B cell (primary cell): Measurements from ENCODE around the gene TOGARAM2. TPM values are rescaled to one million over a fixed set of nuclear protein-coding genes. Genes with fewer than 3 reads are reported as not detected.

Source experiments
- ATAC-seq: fragments of 200-7000 bp; cut with Tn5 transposase; one replicate; pipeline ENCODE4 v1.10.0; 2021; ENCODE audit warnings: low read depth, mild to moderate bottlenecking, moderate number of reproducible peaks, moderate library complexity
- CTCF ChIA-PET: fragments of 350-600 bp; sonication (Branson Sonifier 250); formaldehyde crosslinking; loops from one replicate; lab custom pipeline; 2021; ENCODE audit warnings: antibody characterized with exemption, inconsistent platforms; lab: Charles Lee
- POLR2A ChIA-PET: fragments of 350-600 bp; sonication (Branson Sonifier 250); formaldehyde crosslinking; loops from one replicate; lab custom pipeline; 2021; ENCODE audit warnings: antibody characterized with exemption; lab: Charles Lee
- DNase-seq: peaks from one replicate; pipeline ENCODE4 v3.0.0; 2013
- H2AFZ ChIP-seq: 2 replicates; pipeline ENCODE4 v1.6.1; 2012; ENCODE audit warnings: mild to moderate bottlenecking, low read depth, low read length; ENCODE audit not compliant: insufficient read depth, poor library complexity, severe bottlenecking
- H3K27ac ChIP-seq, 2 donors: 1 replicate in 1 of 2; 2 replicates in 1 of 2; pipeline ENCODE4 v1.5.1; 2012 to 2013; ENCODE audit warnings: low read length in 2 of 2, mild to moderate bottlenecking in 2 of 2, moderate library complexity in 1 of 2
- H3K27me3 ChIP-seq, 4 experiments: fragments of 200-600 bp in 1 of 4; sonication (generic) in 1 of 4; replicated peaks in 1 of 4; 1 replicate in 2 of 4; 2 replicates in 2 of 4; pipeline versions ENCODE4 v1.6.1 to v1.7.0; 2013 to 2016; ENCODE audit warnings: low read length in 3 of 4, mild to moderate bottlenecking in 2 of 4, mixed read lengths in 1 of 4, moderate library complexity in 1 of 4; ENCODE audit not compliant: insufficient read depth in 4 of 4, control insufficient read depth in 3 of 4; ENCODE audit errors: control extremely low read depth in 1 of 4
- H3K36me3 ChIP-seq, 2 experiments: replicated peaks in 1 of 2; 1 replicate in 1 of 2; 2 replicates in 1 of 2; pipeline versions ENCODE4 v1.6.1 to v1.7.1; 2013; ENCODE audit warnings: low read length in 1 of 2; ENCODE audit not compliant: insufficient read depth in 2 of 2, control insufficient read depth in 1 of 2; ENCODE audit errors: control extremely low read depth in 1 of 2, extremely low read depth in 1 of 2
- H3K4me1 ChIP-seq, 2 donors: fragments of 200-600 bp in 1 of 2; sonication (generic) in 1 of 2; 1 replicate in 1 of 2; 2 replicates in 1 of 2; pipeline versions ENCODE4 v1.5.1 to v1.6.1; 2013 to 2017; ENCODE audit warnings: low read length in 2 of 2; ENCODE audit not compliant: control insufficient read depth in 2 of 2, insufficient read depth in 2 of 2
- H3K4me2 ChIP-seq: replicated peaks from 2 replicates; pipeline ENCODE3; 2012; ENCODE audit warnings: mild to moderate bottlenecking, low read depth, low read length; ENCODE audit not compliant: poor library complexity, severe bottlenecking
- H3K4me3 ChIP-seq, 5 experiments: fragments of 200-600 bp in 1 of 5; sonication (generic) in 1 of 5; 1 replicate in 3 of 5; 2 replicates in 2 of 5; pipeline versions ENCODE4 v1.5.1 to v1.7.0; 2011 to 2016; ENCODE audit warnings: low read length in 4 of 5, mild to moderate bottlenecking in 4 of 5, low read depth in 2 of 5, control low read depth in 1 of 5, moderate library complexity in 1 of 5; ENCODE audit not compliant: insufficient read depth in 1 of 5; ENCODE audit errors: control extremely low read depth in 1 of 5, extremely low read depth in 1 of 5
- H3K79me2 ChIP-seq: fragments of 200-600 bp; sonication (generic); one replicate; pipeline ENCODE4 v1.6.0; 2016; ENCODE audit warnings: low read length; ENCODE audit not compliant: control insufficient read depth, insufficient read depth
- H3K9ac ChIP-seq: fragments of 200-600 bp; sonication (generic); 2 replicates; pipeline ENCODE4 v1.6.1; 2017; ENCODE audit warnings: mild to moderate bottlenecking, low read length, moderate library complexity
- H3K9me3 ChIP-seq, 3 donors: one replicate each; pipeline versions ENCODE4 v1.6.1 to v1.7.1; 2013; ENCODE audit warnings: low read length in 2 of 3; ENCODE audit not compliant: control insufficient read depth in 2 of 3, insufficient read depth in 1 of 3; ENCODE audit errors: control extremely low read depth in 1 of 3
- H4K20me1 ChIP-seq: 2 replicates; pipeline ENCODE4 v1.6.0; 2012; ENCODE audit warnings: mild to moderate bottlenecking, low read length; ENCODE audit not compliant: insufficient read depth, control insufficient read depth, poor library complexity, severe bottlenecking
- H3K27ac Mint-ChIP-seq: one replicate; pipeline ENCODE4 v1.8.0; 2021; ENCODE audit warnings: mixed read lengths
- H3K27me3 Mint-ChIP-seq: one replicate; pipeline ENCODE4 v1.8.0; 2021; ENCODE audit warnings: mixed read lengths
- H3K4me1 Mint-ChIP-seq: one replicate; pipeline ENCODE4 v1.8.0; 2021; ENCODE audit warnings: mixed read lengths
- H3K4me3 Mint-ChIP-seq: one replicate; pipeline ENCODE4 v1.8.0; 2021; ENCODE audit warnings: mixed read lengths
- H3K9me3 Mint-ChIP-seq: one replicate; pipeline ENCODE4 v1.8.0; 2022; ENCODE audit warnings: mixed read lengths; ENCODE audit not compliant: insufficient read depth
- EZH2 ChIP-seq: IDR thresholded peaks from 2 replicates; pipeline ENCODE4 v1.6.1; 2012; ENCODE audit warnings: borderline replicate concordance, low read depth, mild to moderate bottlenecking, moderate library complexity, low read length; ENCODE audit not compliant: insufficient read depth, poor library complexity, severe bottlenecking
- WGBS: methylation state at CpG from one replicate; pipeline ENCODE4 v1.1.5; 2013; ENCODE audit warnings: missing lambda C conversion rate; ENCODE audit not compliant: insufficient coverage; 5-methylcytosine and 5-hydroxymethylcytosine counted together
- intact Hi-C: fragments of 100-400 bp; cut with micrococcal nuclease; formaldehyde crosslinking; loops from one replicate; pipeline ENCODE4 v1.10.0; 2022
- polyA plus RNA-seq: library from polyadenylated mRNA; depleted of rRNA; stranded (reverse); fragments of >200 nt; gene quantifications from 2 replicates; pipeline ENCODE4 v1.2.3, GENCODE V29; 2012
- total RNA-seq, 2 donors: library from RNA; stranded (reverse); fragments of 120-200 nt in 1 of 2; gene quantifications; 1 replicate in 1 of 2; 2 replicates in 1 of 2; pipeline versions ENCODE4 v1.2.3 to v1.2.4, GENCODE V29; 2013 to 2022
- TF ChIP-seq, protein P1 (sequence below): fragments of 200-600 bp; IDR thresholded peaks from one replicate; pipeline ENCODE4 v1.8.0; 2022; ENCODE audit warnings: antibody characterized with exemption, mild to moderate bottlenecking

TOGARAM2 gene
- total and polyA plus RNA-seq, 2 donors (not counting 1 experiment from before 2014, with no cell fraction given), result 0.25 to 0.61 TPM

GRCh38 chr2:29066997-29067605, 86.0 kb downstream of the TOGARAM2 start:
- ChIA-PET CTCF (no interaction called here), POLR2A (no interaction called here)
- no peak overlapping the region for H3K27ac Mint-ChIP-seq
- no peak for ATAC-seq
- TF ChIP-seq EZH2, result no peak
- TF ChIP-seq, protein P1, sequence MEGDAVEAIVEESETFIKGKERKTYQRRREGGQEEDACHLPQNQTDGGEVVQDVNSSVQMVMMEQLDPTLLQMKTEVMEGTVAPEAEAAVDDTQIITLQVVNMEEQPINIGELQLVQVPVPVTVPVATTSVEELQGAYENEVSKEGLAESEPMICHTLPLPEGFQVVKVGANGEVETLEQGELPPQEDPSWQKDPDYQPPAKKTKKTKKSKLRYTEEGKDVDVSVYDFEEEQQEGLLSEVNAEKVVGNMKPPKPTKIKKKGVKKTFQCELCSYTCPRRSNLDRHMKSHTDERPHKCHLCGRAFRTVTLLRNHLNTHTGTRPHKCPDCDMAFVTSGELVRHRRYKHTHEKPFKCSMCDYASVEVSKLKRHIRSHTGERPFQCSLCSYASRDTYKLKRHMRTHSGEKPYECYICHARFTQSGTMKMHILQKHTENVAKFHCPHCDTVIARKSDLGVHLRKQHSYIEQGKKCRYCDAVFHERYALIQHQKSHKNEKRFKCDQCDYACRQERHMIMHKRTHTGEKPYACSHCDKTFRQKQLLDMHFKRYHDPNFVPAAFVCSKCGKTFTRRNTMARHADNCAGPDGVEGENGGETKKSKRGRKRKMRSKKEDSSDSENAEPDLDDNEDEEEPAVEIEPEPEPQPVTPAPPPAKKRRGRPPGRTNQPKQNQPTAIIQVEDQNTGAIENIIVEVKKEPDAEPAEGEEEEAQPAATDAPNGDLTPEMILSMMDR, result no peak
- H3K27ac ChIP-seq, result no peak overlapping the region
- no peak overlapping the region for H2AFZ ChIP-seq
- no peaks in the 10 kb centered on the region for H3K9me3 Mint-ChIP-seq
- 80% methylated on average over 6 of the region's 7 CpGs for WGBS
- H3K9me3 ChIP-seq, result no peaks in the 10 kb centered on the region
- no peak overlapping the region for H3K9ac ChIP-seq
- H3K27me3 ChIP-seq, result no peaks in the 10 kb centered on the region
- no peaks in the 10 kb centered on the region for H3K79me2 ChIP-seq
- no peaks in the 10 kb centered on the region for H3K4me1 ChIP-seq
- H3K27me3 Mint-ChIP-seq, result peaks cover 3% of the 10 kb centered on the region
- no peaks in the 10 kb centered on the region for H3K4me1 Mint-ChIP-seq
- DNase-seq, result no peak
- no peak overlapping the region for H3K4me3 Mint-ChIP-seq
- intact Hi-C loops, result no loop called here
- no peak overlapping the region for H3K4me3 ChIP-seq
- no peaks in the 10 kb centered on the region for H3K36me3 ChIP-seq
- H3K4me2 ChIP-seq, result no peak overlapping the region
- no peaks in the 10 kb centered on the region for H4K20me1 ChIP-seq

GRCh38 chr2:29068513-29068912, 87.4 kb downstream of the TOGARAM2 start:
- Mint-ChIP-seq H3K4me3 (no peak overlapping the region), H3K27me3 (peaks cover 6% of the 10 kb centered on the region), H3K4me1 (no peaks in the 10 kb centered on the region), H3K27ac (no peak overlapping the region), H3K9me3 (no peaks in the 10 kb centered on the region)
- Histone ChIP-seq H3K9me3 (no peaks in the 10 kb centered on the region), H3K27ac (no peak overlapping the region), H3K4me1 (no peaks in the 10 kb centered on the region), H4K20me1 (no peaks in the 10 kb centered on the region), H3K4me2 (no peak overlapping the region), H3K27me3 (no peaks in the 10 kb centered on the region), H2AFZ (no peak overlapping the region), H3K4me3 (no peak overlapping the region), H3K79me2 (no peaks in the 10 kb centered on the region), H3K9ac (no peak overlapping the region), H3K36me3 (no peaks in the 10 kb centered on the region)
- CTCF ChIA-PET, result interaction anchor here (0.5 kb wide), 1 partner anchor 32 kb away, joined by 3 read pairs; no protein-coding TSS in a partner anchor
- intact Hi-C loops, result no loop called here
- DNase-seq (no peak), ATAC-seq (no peak)
- no peak for TF ChIP-seq EZH2
- TF ChIP-seq, protein P1, result no peak
- POLR2A ChIA-PET, result no interaction called here
- 88% methylated on average over 7 of the region's 7 CpGs for WGBS
